GM21381 (cell line): Measurements from ENCODE around the gene FBXO2.
"Not testable (repeated sequence)": the region's sequence is repeated elsewhere in the genome, so short reads cannot be mapped to it uniquely, and the experiment has no call there.

Experiments
- ATAC-seq: cut with Tn5 transposase; IDR thresholded peaks from one replicate; pipeline ENCODE4 v1.9.1; 2021; ENCODE audit warnings: mild to moderate bottlenecking, moderate library complexity; ENCODE audit not compliant: unreplicated experiment

The FBXO2 gene

GRCh38 chr1:11634365-11635192 lies 19.6 kb downstream of the FBXO2 start:
- no peak for ATAC-seq

- no peak for ATAC-seq
These were observed 24.8 kb downstream of the FBXO2 start for GRCh38 chr1:11629184-11630016.

- ATAC-seq: no peak
These were observed 25.5 kb downstream of the FBXO2 start for GRCh38 chr1:11628767-11629166.

- ATAC-seq: no peak
These were observed 27.7 kb downstream of the FBXO2 start for GRCh38 chr1:11626551-11626950.

- no peak for ATAC-seq
These were observed 30.5 kb downstream of the FBXO2 start for GRCh38 chr1:11623702-11624101.

GRCh38 chr1:11622398-11622797 lies 31.8 kb downstream of the FBXO2 start:
- no peak for ATAC-seq

- ATAC-seq: no peak
These were observed 33.3 kb downstream of the FBXO2 start for GRCh38 chr1:11620924-11621323.

GRCh38 chr1:11620405-11620804 lies 33.8 kb downstream of the FBXO2 start:
- no peak for ATAC-seq

GRCh38 chr1:11617741-11618140 lies 36.5 kb downstream of the FBXO2 start:
- no peak for ATAC-seq

- no peak for ATAC-seq
These were observed 36.9 kb downstream of the FBXO2 start for GRCh38 chr1:11617314-11617713.

- no peak for ATAC-seq
These were observed 37.5 kb downstream of the FBXO2 start for GRCh38 chr1:11616766-11617165.

- no peak for ATAC-seq
These were observed 39.1 kb downstream of the FBXO2 start for GRCh38 chr1:11615090-11615489.

- ATAC-seq: no peak
These were observed 40.9 kb downstream of the FBXO2 start for GRCh38 chr1:11613347-11613746.

- ATAC-seq: no peak
These were observed 42.4 kb downstream of the FBXO2 start for GRCh38 chr1:11611638-11612327.

GRCh38 chr1:11610629-11611180 lies 43.5 kb downstream of the FBXO2 start:
- ATAC-seq: no peak

- not testable (repeated sequence) for ATAC-seq
These were observed 44.9 kb downstream of the FBXO2 start for GRCh38 chr1:11609378-11609777.

- ATAC-seq: not testable (repeated sequence)
These were observed 45.6 kb downstream of the FBXO2 start for GRCh38 chr1:11608596-11609130.

- ATAC-seq: no peak
These were observed 47.5 kb downstream of the FBXO2 start for GRCh38 chr1:11606775-11607174.

GRCh38 chr1:11602981-11603380 lies 51.2 kb downstream of the FBXO2 start:
- no peak for ATAC-seq

GRCh38 chr1:11602424-11602823 lies 51.8 kb downstream of the FBXO2 start:
- no peak for ATAC-seq

- ATAC-seq: no peak
These were observed 53.4 kb downstream of the FBXO2 start for GRCh38 chr1:11600836-11601235.
